K562 (cell line): ENCODE data around the gene SCAPER. TPM values are rescaled to one million over a fixed set of nuclear protein-coding genes. Genes with fewer than 3 reads are reported as not detected.

Experiments used
- ATAC-seq: fragments of 200-7000 bp; cut with Tn5 transposase; 3 replicates; pipeline ENCODE4 v1.9.1; 2020; ENCODE audit warnings: moderate library complexity
- BruUV-seq: library from RNA; stranded (reverse); fragments of 400-500 nt; replicated peaks from 2 replicates; lab custom pipeline; 2021; lab: Mats Ljungman, UMichigan
- CTCF ChIA-PET: fragments of 300-600 bp; formaldehyde crosslinking; extraction: SDS; loops from one replicate; lab custom pipeline; 2021; ENCODE audit warnings: low intra/inter-chr PET ratio; lab: Yijun Ruan, JAX
- POLR2A ChIA-PET: fragments of 300-600, 350-650 bp; sonication (Branson Sonifier 250); formaldehyde crosslinking; extraction: SDS; loops from one replicate; lab custom pipeline; 2021; ENCODE audit warnings: antibody characterized with exemption, inconsistent platforms; lab: Yijun Ruan, JAX
- DNase-seq, 4 experiments: peaks; one replicate each; pipeline versions ENCODE4 v3.0.0 to v3.0.0-alpha.2; 2011 to 2018; ENCODE audit warnings: low spot score in 3 of 4, mixed read lengths in 3 of 4; ENCODE audit errors: extremely low read depth in 1 of 4
- FAIRE-seq: peaks from 2 replicates; lab custom pipeline; 2011; peaks lifted over from hg19 to GRCh38; lab: Jason Lieb, UNC
- H2AFZ ChIP-seq: 2 replicates; pipeline ENCODE4 v1.6.0; 2011; ENCODE audit warnings: low read depth, low read length, control low read depth, inconsistent platforms
- H3K27ac ChIP-seq: fragments of 200-600 bp; 3 replicates; pipeline ENCODE4 v1.8.0; 2011; ENCODE audit warnings: low read depth, mild to moderate bottlenecking, control low read depth, inconsistent platforms, low read length, moderate library complexity, mixed read lengths; ENCODE audit errors: extremely low read depth
- H3K27me3 ChIP-seq, 2 experiments: fragments of 300-600 bp in 1 of 2; 2 replicates in 1 of 2; 3 replicates in 1 of 2; pipeline versions ENCODE4 v1.6.0 to v1.8.0; 2011; ENCODE audit warnings: inconsistent platforms in 2 of 2, low read length in 2 of 2, mild to moderate bottlenecking in 1 of 2, mixed read lengths in 1 of 2, moderate library complexity in 1 of 2; ENCODE audit not compliant: control insufficient read depth in 2 of 2, insufficient read depth in 2 of 2
- H3K36me3 ChIP-seq: fragments of 300-600 bp; 3 replicates; pipeline ENCODE4 v1.8.0; 2011; ENCODE audit warnings: mild to moderate bottlenecking, low read length, inconsistent platforms; ENCODE audit not compliant: control insufficient read depth, insufficient read depth
- H3K4me1 ChIP-seq, 2 experiments: fragments of 200-600 bp in 1 of 2; replicated peaks in 1 of 2; 2 replicates in 1 of 2; 3 replicates in 1 of 2; pipeline versions ENCODE4 v1.5.1 to v1.8.0; 2011; ENCODE audit warnings: inconsistent platforms in 2 of 2, low read length in 2 of 2, mild to moderate bottlenecking in 1 of 2, mixed read lengths in 1 of 2, moderate library complexity in 1 of 2; ENCODE audit not compliant: control insufficient read depth in 2 of 2, insufficient read depth in 2 of 2
- H3K4me2 ChIP-seq: 2 replicates; pipeline ENCODE4 v1.6.1; 2011; ENCODE audit warnings: low read length, control low read depth, inconsistent platforms, mixed read lengths; ENCODE audit not compliant: insufficient read depth
- H3K4me3 ChIP-seq: fragments of 200-600 bp; sonication (generic), shearing (Covaris generic); 2 replicates; pipeline ENCODE4 v1.5.1; 2016; ENCODE audit warnings: control low read depth, inconsistent platforms
- H3K79me2 ChIP-seq: fragments of 200-600 bp; 3 replicates; pipeline ENCODE4 v1.8.0; 2011; ENCODE audit warnings: low read length, inconsistent platforms; ENCODE audit not compliant: control insufficient read depth, insufficient read depth
- H3K9ac ChIP-seq, 2 experiments: 2 replicates each; pipeline versions ENCODE4 v1.6.0 to v1.6.1; 2011; ENCODE audit warnings: low read depth in 2 of 2, low read length in 2 of 2, control low read depth in 1 of 2, inconsistent platforms in 1 of 2, mild to moderate bottlenecking in 1 of 2, mixed read lengths in 1 of 2; ENCODE audit not compliant: insufficient read depth in 1 of 2
- H3K9me1 ChIP-seq: one replicate; pipeline ENCODE4 v1.6.0; 2011; ENCODE audit warnings: inconsistent platforms, mild to moderate bottlenecking, low read length, moderate library complexity; ENCODE audit not compliant: control insufficient read depth, insufficient read depth
- H3K9me3 ChIP-seq: replicated peaks from 2 replicates; pipeline ENCODE4 v1.5.1; 2011; ENCODE audit warnings: low read depth, low read length, inconsistent platforms; ENCODE audit not compliant: control insufficient read depth, insufficient read depth
- H4K20me1 ChIP-seq: replicated peaks from 2 replicates; pipeline ENCODE4 v1.6.1; 2011; ENCODE audit warnings: low read length, inconsistent platforms, mixed read lengths; ENCODE audit not compliant: control insufficient read depth, insufficient read depth
- CSDE1 ChIP-seq, 2 experiments: fragments of 450-650 bp; IDR thresholded peaks; 2 replicates each; pipeline ENCODE4 v1.6.1; 2016; ENCODE audit warnings: mild to moderate bottlenecking in 1 of 2
- DMBX1 ChIP-seq: fragments of 250-450 bp; sonication (Bioruptor Pico); IDR thresholded peaks from 2 replicates; pipeline ENCODE4 v1.8.0; 2022; ENCODE audit warnings: inconsistent platforms, mild to moderate bottlenecking, moderate library complexity, borderline replicate concordance
- FOXK1 ChIP-seq: sonication (generic); formaldehyde crosslinking; IDR thresholded peaks from 2 replicates; pipeline ENCODE4 v1.8.0; 2022; ENCODE audit warnings: missing genetic modification reagents, mild to moderate bottlenecking, borderline replicate concordance
- IRF1 ChIP-seq: sonication (generic); formaldehyde crosslinking; IDR thresholded peaks from 2 replicates; pipeline ENCODE4 v1.8.0; 2022; ENCODE audit warnings: missing genetic modification reagents, mild to moderate bottlenecking, borderline replicate concordance
- KLF1 ChIP-seq: fragments of 450-650 bp; IDR thresholded peaks from 2 replicates; pipeline ENCODE4 v1.6.1; 2016; ENCODE audit warnings: missing genetic modification characterization, missing compliant biosample characterization
- NR2C2 ChIP-seq, 2 experiments: fragments of 200-800 bp in 1 of 2; sonication (Bioruptor generic) in 1 of 2; sonication (generic) in 1 of 2; formaldehyde crosslinking in 1 of 2; IDR thresholded peaks; 2 replicates each; pipeline versions ENCODE4 v1.6.1 to v1.8.0; 2016 to 2022; ENCODE audit warnings: mild to moderate bottlenecking in 1 of 2, missing compliant biosample characterization in 1 of 2, missing genetic modification characterization in 1 of 2, missing genetic modification reagents in 1 of 2
- SMAD1 ChIP-seq: fragments of 150-350 bp; IDR thresholded peaks from 2 replicates; pipeline ENCODE4 v1.6.1; 2014; ENCODE audit warnings: low read length, low read depth; ENCODE audit not compliant: partially characterized antibody
- SMARCB1 ChIP-seq: IDR thresholded peaks from 2 replicates; pipeline ENCODE4 v1.6.1; 2011; ENCODE audit warnings: improper control_type of control experiment, low read depth; ENCODE audit not compliant: insufficient read length
- TSC22D4 ChIP-seq: fragments of 450-650 bp; IDR thresholded peaks from 2 replicates; pipeline ENCODE4 v1.6.1; 2016; ENCODE audit warnings: missing genetic modification characterization, missing biosample characterization, control low read depth
- U2AF1 ChIP-seq: fragments of 200-400 bp; formaldehyde crosslinking; optimal IDR thresholded peaks from 2 replicates; pipeline ENCODE3; 2017; ENCODE audit warnings: mild to moderate bottlenecking, low read depth, low read length, moderate library complexity
- ZBTB49 ChIP-seq: sonication (generic); formaldehyde crosslinking; IDR thresholded peaks from 2 replicates; pipeline ENCODE4 v1.8.0; 2022; ENCODE audit warnings: missing genetic modification reagents, mild to moderate bottlenecking, borderline replicate concordance
- ZFP91 ChIP-seq: sonication (generic); formaldehyde crosslinking; IDR thresholded peaks from 2 replicates; pipeline ENCODE4 v1.8.0; 2022; ENCODE audit warnings: mild to moderate bottlenecking, missing genetic modification reagents
- ZFPM2 ChIP-seq: fragments of 250-450 bp; sonication (Bioruptor Pico); IDR thresholded peaks from 2 replicates; pipeline ENCODE4 v1.5.1; 2022; ENCODE audit warnings: mild to moderate bottlenecking
- WGBS: fragments of 100-300 bp; shearing (Covaris generic); methylation state at CpG from one replicate; pipeline ENCODE4 v1.1.6; 2016; ENCODE audit warnings: low coverage, mixed read lengths; ENCODE audit not compliant: insufficient coverage; ENCODE audit errors: missing lambda C conversion rate; 5-methylcytosine and 5-hydroxymethylcytosine counted together
- in situ Hi-C: fragments of 300-500 bp; cut with MboI; formaldehyde crosslinking; loops from 4 replicates; pipeline ENCODE4 v1.15.0; 2018; ENCODE audit warnings: inconsistent platforms, mixed read lengths
- intact Hi-C: fragments of 100-400 bp; cut with micrococcal nuclease; formaldehyde crosslinking; loops from 2 replicates; pipeline ENCODE4 v1.14.2; 2022
- polyA plus RNA-seq, 8 experiments: library from polyadenylated mRNA; depleted of rRNA in 4 of 8; stranded (reverse) in 5 of 8; unstranded in 3 of 8; fragments of >200 nt; fragmentation: Nextera tagmentation in 2 of 8; fragmentation: Illumina TruSeq in 1 of 8; extraction: Ambion mirVana in 2 of 8; extraction: Trizol in 1 of 8; gene quantifications; 2 replicates each; pipeline versions ENCODE4 v1.2.1 to v1.2.3, GENCODE V29; 2011 to 2014; ENCODE audit warnings: inconsistent platforms in 1 of 8, missing spikeins in 1 of 8
- total RNA-seq, 7 experiments: library from RNA; depleted of rRNA in 6 of 7; stranded (reverse); fragments of >200 nt in 6 of 7; fragmentation: Illumina TruSeq in 2 of 7; extraction: Trizol in 2 of 7; gene quantifications; 2 replicates each; pipeline versions ENCODE4 v1.2.1 to v1.2.3, GENCODE V29; 2011 to 2021; ENCODE audit warnings: low replicate concordance in 1 of 7
- TF ChIP-seq, protein P1 (sequence below): fragments of 200-800 bp; sonication (Bioruptor generic); IDR thresholded peaks from 2 replicates; pipeline ENCODE4 v1.6.1; 2017; ENCODE audit warnings: missing genetic modification characterization, missing compliant biosample characterization

The SCAPER gene
- total and polyA plus RNA-seq, 9 of the 15 experiments (the other 6 are each of a cell fraction or from before 2014, with no cell fraction given) = 1.3 to 5.7 (median 3.2) TPM

DNA sequence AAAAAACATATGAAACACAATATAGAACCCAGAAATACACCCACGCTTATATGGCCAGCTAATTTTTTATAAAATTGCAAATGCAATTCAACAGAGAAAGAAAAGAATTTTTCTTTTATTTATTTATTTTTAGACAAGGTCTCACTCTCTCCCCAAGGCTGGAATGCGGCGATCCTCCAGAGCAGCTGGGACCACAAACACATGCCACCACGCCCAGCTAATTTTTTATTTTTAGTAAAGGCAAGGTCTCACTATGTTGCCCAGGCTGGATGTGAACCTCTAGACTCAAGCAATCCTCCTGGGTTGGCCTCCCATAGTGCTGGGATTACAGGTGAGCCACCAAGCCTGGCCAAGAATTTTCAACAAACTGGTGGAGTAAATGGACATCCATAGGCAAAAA, 117.9 kb downstream of the SCAPER start:
- in situ Hi-C loops (no loop called here), intact Hi-C loops (no loop called here)
- ATAC-seq (no peak), DNase-seq (no peak), FAIRE-seq (no peak)
- no peaks in the 10 kb centered on the region for H3K36me3 ChIP-seq
- POLR2A ChIA-PET = no interaction called here
- TF ChIP-seq KLF1 (tag) = no peak
- TF ChIP-seq U2AF1 = no peak
- no peak for TF ChIP-seq ZBTB49
- TF ChIP-seq SMARCB1 = no peak
- no peak for TF ChIP-seq SMAD1
- TF ChIP-seq ZFPM2 (CRISPR knock-in tag) = no peak
- TF ChIP-seq DMBX1 = no peak
- TF ChIP-seq FOXK1 (CRISPR knock-in tag) = no peak
- no peak for TF ChIP-seq ZFP91 (CRISPR knock-in tag)
- no peak for TF ChIP-seq NR2C2 (CRISPR knock-in tag; IDR thresholded peaks at IDR 0.05)
- no peak for TF ChIP-seq NR2C2 (tag; IDR thresholded peaks at IDR 0.05)
- TF ChIP-seq IRF1 = no peak
- TF ChIP-seq, protein P1, sequence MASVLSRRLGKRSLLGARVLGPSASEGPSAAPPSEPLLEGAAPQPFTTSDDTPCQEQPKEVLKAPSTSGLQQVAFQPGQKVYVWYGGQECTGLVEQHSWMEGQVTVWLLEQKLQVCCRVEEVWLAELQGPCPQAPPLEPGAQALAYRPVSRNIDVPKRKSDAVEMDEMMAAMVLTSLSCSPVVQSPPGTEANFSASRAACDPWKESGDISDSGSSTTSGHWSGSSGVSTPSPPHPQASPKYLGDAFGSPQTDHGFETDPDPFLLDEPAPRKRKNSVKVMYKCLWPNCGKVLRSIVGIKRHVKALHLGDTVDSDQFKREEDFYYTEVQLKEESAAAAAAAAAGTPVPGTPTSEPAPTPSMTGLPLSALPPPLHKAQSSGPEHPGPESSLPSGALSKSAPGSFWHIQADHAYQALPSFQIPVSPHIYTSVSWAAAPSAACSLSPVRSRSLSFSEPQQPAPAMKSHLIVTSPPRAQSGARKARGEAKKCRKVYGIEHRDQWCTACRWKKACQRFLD (CRISPR knock-in tag) = no peak
- TF ChIP-seq TSC22D4 (tag) = no peak
- no peak for TF ChIP-seq CSDE1 (IDR thresholded peaks at IDR 0.05)
- CTCF ChIA-PET = no interaction called here
- no peak overlapping the region for H2AFZ ChIP-seq
- H3K27me3 ChIP-seq = no peaks in the 10 kb centered on the region
- 51% methylated on average over 4 of the region's 4 CpGs for WGBS
- H3K9me1 ChIP-seq = no peaks in the 10 kb centered on the region
- H3K4me1 ChIP-seq = no peaks in the 10 kb centered on the region
- no peaks in the 10 kb centered on the region for H3K79me2 ChIP-seq
- no peak overlapping the region for H3K27ac ChIP-seq
- H3K4me3 ChIP-seq = no peak overlapping the region
- no peaks in the 10 kb centered on the region for H3K9me3 ChIP-seq
- no peak overlapping the region for H3K4me2 ChIP-seq
- no TSS peak for BruUV-seq
- no peaks in the 10 kb centered on the region for H4K20me1 ChIP-seq
- no peak overlapping the region for H3K9ac ChIP-seq
